Measurements from ENCODE around the gene ANKDD1B. TPM values are rescaled to one million over a fixed set of nuclear protein-coding genes. Genes with fewer than 3 reads are reported as not detected.

Gene ANKDD1B
- total and polyA plus RNA-seq, 2 of the 8 experiments (the other 6 are each of a cell fraction or from before 2014, with no cell fraction given): 0.08 to 0.22 TPM

- H3K9me3 ChIP-seq (ENCODE audit: insufficient read depth in 2 of 2, low read depth in 1 of 2, low read length in 1 of 2): no peaks in the 10 kb centered on the region
- H3K23ac ChIP-seq (ENCODE audit: insufficient read length): no peak overlapping the region
- H2BK20ac ChIP-seq (ENCODE audit: low read length): no peak overlapping the region
- no peak overlapping the region for H2BK120ac ChIP-seq (replicated peaks; ENCODE audit: low read depth, low read length)
- H2BK15ac ChIP-seq (ENCODE audit: low read length): no peak overlapping the region
- no peak overlapping the region for H3K4me3 ChIP-seq (ENCODE audit: extremely low read depth in 1 of 4, insufficient read depth in 2 of 4, low read depth in 3 of 4, low read length in 4 of 4)
- no peaks in the 10 kb centered on the region for H3K36me3 ChIP-seq (ENCODE audit: control insufficient read depth in 2 of 4, insufficient read depth in 4 of 4, low read length in 3 of 4)
- peaks cover 0 to 3% (median 1%) of the 10 kb centered on the region in 4 experiments; a peak in 3 of 7 replicates for H3K4me1 ChIP-seq (replicated peaks in 1 of 4; ENCODE audit: control insufficient read depth in 3 of 4, insufficient read depth in 4 of 4, low read length in 3 of 4)
- H3K56ac ChIP-seq (replicated peaks; ENCODE audit: insufficient read length, low read depth, low read length): no peak overlapping the region
- H3K27me3 ChIP-seq (replicated peaks in 1 of 4; ENCODE audit: control insufficient read depth in 3 of 4, extremely low read depth in 1 of 4, insufficient read depth in 3 of 4, low read length in 3 of 4): no peaks in the 10 kb centered on the region
- H3K27ac ChIP-seq (ENCODE audit: low read depth, low read length): no peak overlapping the region
- no peak overlapping the region for H3K4ac ChIP-seq (replicated peaks; ENCODE audit: insufficient read length, low read depth, low read length)
- peak overlapping the region; percentile 53; the same call in 1 of the 2 replicates for H4K8ac ChIP-seq (ENCODE audit: extremely low read depth, insufficient read depth, low read length)
- H3K4me2 ChIP-seq (ENCODE audit: insufficient read depth in 1 of 2, low read depth in 2 of 2, low read length in 2 of 2): no peak overlapping the region
- no peaks in the 10 kb centered on the region for H3K79me1 ChIP-seq (ENCODE audit: low read depth, low read length)
- no peak overlapping the region for H2AK5ac ChIP-seq (ENCODE audit: low read depth, low read length)
- no peak for DNase-seq (ENCODE audit: low read depth in 1 of 2, low spot score in 2 of 2)
- CTCF ChIA-PET (ENCODE audit: partially characterized antibody): interaction anchor here (0.6 to 2.9 kb wide), 5 partner anchors 10 to 671 kb away, joined by 3 to 9 read pairs (median 4); no protein-coding TSS in a partner anchor
- no peaks in the 10 kb centered on the region for H3K23me2 ChIP-seq (ENCODE audit: low read depth, low read length)
- no peak overlapping the region; the same call in 1 of the 2 replicates for H2AFZ ChIP-seq (ENCODE audit: low read length)
- no peak overlapping the region for H3K14ac ChIP-seq (ENCODE audit: insufficient read length)
- H2BK12ac ChIP-seq (ENCODE audit: low read depth, low read length): no peak overlapping the region
- 97% methylated on average over 19 of the region's 19 CpGs; no CpG with 5 or more reads in 1 of the 2 experiments for WGBS, 2 experiments (ENCODE audit: extremely low coverage in 1 of 2, insufficient coverage in 1 of 2, insufficient read length in 1 of 2, insufficient replicate concordance in 2 of 2, low coverage in 1 of 2, low lambda C conversion rate in 2 of 2, missing lambda C conversion rate in 1 of 2)
- no peaks in the 10 kb centered on the region for H4K20me1 ChIP-seq (replicated peaks in 1 of 2; ENCODE audit: control insufficient read depth in 1 of 2, insufficient read depth in 2 of 2, low read length in 2 of 2)
- no peaks in the 10 kb centered on the region for H3K79me2 ChIP-seq (ENCODE audit: control insufficient read depth in 1 of 2, insufficient read depth in 2 of 2, low read length in 2 of 2)
- no peak overlapping the region; a peak in 1 of 7 replicates for H3K9ac ChIP-seq (replicated peaks in 1 of 4; ENCODE audit: extremely low read depth in 1 of 4, low read depth in 3 of 4, low read length in 3 of 4)
- no peak overlapping the region for H2BK5ac ChIP-seq (ENCODE audit: low read depth, low read length)
- no peak for FAIRE-seq
- H4K91ac ChIP-seq (replicated peaks; ENCODE audit: insufficient read length, low read length): no peak overlapping the region
- H4K5ac ChIP-seq (ENCODE audit: insufficient read length, low read depth, low read length): no peak overlapping the region
- POLR2A ChIA-PET (ENCODE audit: partially characterized antibody): interaction anchor here (0.8 kb wide), 1 partner anchor 43 kb away, joined by 4 read pairs; no protein-coding TSS in a partner anchor
- no peak overlapping the region for H3K18ac ChIP-seq (ENCODE audit: extremely low read depth, low read length)
- no peak for TF ChIP-seq EP300 (IDR thresholded peaks at IDR 0.05; ENCODE audit: borderline replicate concordance in 1 of 2, low read depth in 2 of 2, low read length in 2 of 2)
- no peak for TF ChIP-seq POLR2AphosphoS5 (IDR thresholded peaks at IDR 0.05; ENCODE audit: low read depth, low read length)
- TF ChIP-seq YY1 (IDR thresholded peaks at IDR 0.05; ENCODE audit: low read depth, low read length): no peak
- no peak for TF ChIP-seq SIRT6 (IDR thresholded peaks at IDR 0.05; ENCODE audit: low read length)
- no peak for TF ChIP-seq KDM1A (IDR thresholded peaks at IDR 0.05; ENCODE audit: borderline replicate concordance, low read length)
- no peak for TF ChIP-seq TEAD4 (IDR thresholded peaks at IDR 0.05; ENCODE audit: low read depth, low read length)
- TF ChIP-seq JUN (IDR thresholded peaks at IDR 0.05; ENCODE audit: low read depth, low read length): no peak
- TF ChIP-seq RXRA (IDR thresholded peaks at IDR 0.05; ENCODE audit: insufficient read depth, low read depth, low read length): no peak
- no peak for TF ChIP-seq RAD21 (IDR thresholded peaks at IDR 0.05 in 1 of 2, conservative IDR thresholded peaks at IDR 0.05 in 1 of 2; ENCODE audit: low read depth in 2 of 2, low read length in 2 of 2)
- no peak for TF ChIP-seq GTF2F1 (IDR thresholded peaks at IDR 0.05; ENCODE audit: borderline replicate concordance, low read depth, low read length)
- no peak for TF ChIP-seq CHD2 (IDR thresholded peaks at IDR 0.05; ENCODE audit: low read length)
- TF ChIP-seq FOSL1 (IDR thresholded peaks at IDR 0.05; ENCODE audit: insufficient read depth, low read depth, low read length): no peak
- TF ChIP-seq BCL11A (IDR thresholded peaks at IDR 0.05; ENCODE audit: low read depth in 2 of 2, low read length in 2 of 2): no peak
- TF ChIP-seq CHD1 (IDR thresholded peaks at IDR 0.05; ENCODE audit: low read depth, low read length): no peak
Measured at GRCh38 chr5:75654693-75655295, 43.5 kb downstream of the ANKDD1B start.

All from H1 (cell line).